GM10847 (cell line): ENCODE measurements around the gene B3GALT5.

Experiments
- POLR2A ChIP-seq: IDR thresholded peaks from 2 replicates; pipeline ENCODE4 v1.6.1; 2011; ENCODE audit not compliant: insufficient read length; ENCODE audit errors: extremely low read depth

The B3GALT5 gene

GRCh38 chr21:39666681-39667315, 54.1 kb downstream of the B3GALT5 start:
- TF ChIP-seq POLR2A = no peak

- no peak for TF ChIP-seq POLR2A
Measured at GRCh38 chr21:39667353-39667891, 54.7 kb downstream of the B3GALT5 start.

GRCh38 chr21:39668369-39668768, 55.6 kb downstream of the B3GALT5 start:
- TF ChIP-seq POLR2A = no peak

- no peak for TF ChIP-seq POLR2A
Measured at GRCh38 chr21:39669485-39669884, 56.7 kb downstream of the B3GALT5 start.

GRCh38 chr21:39669976-39670661, 57.4 kb downstream of the B3GALT5 start:
- TF ChIP-seq POLR2A = no peak

GRCh38 chr21:39670701-39671100, 58.0 kb downstream of the B3GALT5 start:
- TF ChIP-seq POLR2A = no peak

- TF ChIP-seq POLR2A = no peak
Measured at GRCh38 chr21:39671986-39672385, 59.2 kb downstream of the B3GALT5 start.

GRCh38 chr21:39673163-39673562, 60.4 kb downstream of the B3GALT5 start:
- no peak for TF ChIP-seq POLR2A

- no peak for TF ChIP-seq POLR2A
Measured at GRCh38 chr21:39673736-39674135, 61.0 kb downstream of the B3GALT5 start.

- TF ChIP-seq POLR2A = no peak
Measured at GRCh38 chr21:39674801-39675200, 62.1 kb downstream of the B3GALT5 start.

GRCh38 chr21:39675590-39675989, 62.9 kb downstream of the B3GALT5 start:
- TF ChIP-seq POLR2A = no peak

GRCh38 chr21:39675993-39676661, 63.4 kb downstream of the B3GALT5 start:
- no peak for TF ChIP-seq POLR2A

- TF ChIP-seq POLR2A = no peak
Measured at GRCh38 chr21:39680216-39680615, 67.5 kb downstream of the B3GALT5 start.

- TF ChIP-seq POLR2A = no peak
Measured at GRCh38 chr21:39681257-39681656, 68.5 kb downstream of the B3GALT5 start.

GRCh38 chr21:39681845-39682244, 69.1 kb downstream of the B3GALT5 start:
- TF ChIP-seq POLR2A = no peak

- TF ChIP-seq POLR2A = no peak
Measured at GRCh38 chr21:39685236-39685635, 72.5 kb downstream of the B3GALT5 start.
